Sigmoid colon (tissue), 4 donors: Measurements from ENCODE around the gene METAP2.

ENCODE experiments used
- POLR2A ChIP-seq, 2 donors: fragments of 450-650 bp; IDR thresholded peaks; one replicate each; pipeline ENCODE4 v1.6.1; 2016; ENCODE audit warnings: antibody characterized with exemption in 2 of 2, mild to moderate bottlenecking in 2 of 2, moderate library complexity in 2 of 2
- POLR2AphosphoS5 ChIP-seq, 4 donors: sonication (generic); formaldehyde crosslinking; IDR thresholded peaks; one replicate each; pipeline ENCODE4 v1.6.1; 2017; ENCODE audit warnings: antibody characterized with exemption in 4 of 4
- TF ChIP-seq, protein P1 (sequence below), 4 experiments: fragments of 450-650 bp in 3 of 4; fragments of 200-600 bp in 1 of 4; IDR thresholded peaks; one replicate each; pipeline ENCODE4 v1.5.1; 2016 to 2019; ENCODE audit warnings: antibody characterized with exemption in 4 of 4, mild to moderate bottlenecking in 3 of 4, moderate library complexity in 2 of 4

DNA sequence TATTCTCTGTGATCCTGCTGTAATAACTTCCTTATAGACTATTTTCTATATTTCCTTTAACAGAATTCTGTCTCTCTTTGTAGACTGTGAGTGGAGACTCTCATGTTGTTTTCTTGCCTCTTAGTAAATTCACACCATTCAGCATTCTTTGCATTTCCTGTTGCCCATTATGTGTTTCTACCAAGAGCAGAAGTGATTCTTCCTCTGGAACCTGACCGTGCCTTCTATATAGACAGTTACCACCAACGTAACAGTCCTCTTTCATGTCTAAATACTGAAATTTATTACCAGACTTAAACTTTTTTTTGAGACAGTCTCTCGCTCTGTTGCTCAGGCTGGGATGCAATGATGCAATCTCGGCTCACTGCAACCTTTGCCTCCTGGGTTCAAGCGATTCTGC, 31.1 kb downstream of the METAP2 start:
- TF ChIP-seq, protein P1, sequence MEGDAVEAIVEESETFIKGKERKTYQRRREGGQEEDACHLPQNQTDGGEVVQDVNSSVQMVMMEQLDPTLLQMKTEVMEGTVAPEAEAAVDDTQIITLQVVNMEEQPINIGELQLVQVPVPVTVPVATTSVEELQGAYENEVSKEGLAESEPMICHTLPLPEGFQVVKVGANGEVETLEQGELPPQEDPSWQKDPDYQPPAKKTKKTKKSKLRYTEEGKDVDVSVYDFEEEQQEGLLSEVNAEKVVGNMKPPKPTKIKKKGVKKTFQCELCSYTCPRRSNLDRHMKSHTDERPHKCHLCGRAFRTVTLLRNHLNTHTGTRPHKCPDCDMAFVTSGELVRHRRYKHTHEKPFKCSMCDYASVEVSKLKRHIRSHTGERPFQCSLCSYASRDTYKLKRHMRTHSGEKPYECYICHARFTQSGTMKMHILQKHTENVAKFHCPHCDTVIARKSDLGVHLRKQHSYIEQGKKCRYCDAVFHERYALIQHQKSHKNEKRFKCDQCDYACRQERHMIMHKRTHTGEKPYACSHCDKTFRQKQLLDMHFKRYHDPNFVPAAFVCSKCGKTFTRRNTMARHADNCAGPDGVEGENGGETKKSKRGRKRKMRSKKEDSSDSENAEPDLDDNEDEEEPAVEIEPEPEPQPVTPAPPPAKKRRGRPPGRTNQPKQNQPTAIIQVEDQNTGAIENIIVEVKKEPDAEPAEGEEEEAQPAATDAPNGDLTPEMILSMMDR (IDR thresholded peaks at IDR 0.05), result no peak
- TF ChIP-seq POLR2AphosphoS5 (IDR thresholded peaks at IDR 0.05) (no peak), POLR2A (IDR thresholded peaks at IDR 0.05) (no peak)
